Neural cell (in vitro differentiated cells): ENCODE data around the gene TAF1B. TPM values are rescaled to one million over a fixed set of nuclear protein-coding genes. Genes with fewer than 3 reads are reported as not detected.

Experiments used
- H2AFZ ChIP-seq: fragments of 200-600, 300-800 bp; sonication (generic), shearing (Covaris generic); 2 replicates; pipeline ENCODE4 v1.6.0; 2014; ENCODE audit warnings: low read depth, mild to moderate bottlenecking, antibody characterized with exemption, low read length, moderate library complexity
- H3F3A ChIP-seq: fragments of 200-600 bp; shearing (Covaris generic); 2 replicates; pipeline ENCODE4 v1.6.1; 2016; ENCODE audit warnings: mild to moderate bottlenecking, moderate library complexity, mixed read lengths, antibody characterized with exemption, low read length; ENCODE audit not compliant: insufficient read depth, poor library complexity, severe bottlenecking
- H3K27ac ChIP-seq: fragments of 200-600, 300-800 bp; sonication (generic), shearing (Covaris generic); 2 replicates; pipeline ENCODE4 v1.5.1; 2014; ENCODE audit warnings: mild to moderate bottlenecking, low read length, moderate library complexity
- H3K27me3 ChIP-seq: fragments of 300-800, 200-600 bp; sonication (generic), shearing (Covaris generic); 2 replicates; pipeline ENCODE4 v1.6.0; 2014; ENCODE audit warnings: mild to moderate bottlenecking, low read depth, low read length, moderate library complexity; ENCODE audit not compliant: insufficient read depth
- H3K36me3 ChIP-seq: fragments of 300-800, 200-600 bp; sonication (generic), shearing (Covaris generic); 2 replicates; pipeline ENCODE4 v1.5.1; 2014; ENCODE audit warnings: mild to moderate bottlenecking, antibody characterized with exemption, low read length, moderate library complexity; ENCODE audit not compliant: insufficient read depth
- H3K4me2 ChIP-seq: fragments of 300-800, 200-600 bp; sonication (generic), shearing (Covaris generic); 2 replicates; pipeline ENCODE4 v1.6.0; 2014; ENCODE audit warnings: mild to moderate bottlenecking, low read length
- H3K4me3 ChIP-seq: fragments of 300-800, 200-600 bp; sonication (generic), shearing (Covaris generic); 2 replicates; pipeline ENCODE4 v1.5.1; 2014; ENCODE audit warnings: mild to moderate bottlenecking, low read length, moderate library complexity
- H3K79me2 ChIP-seq: fragments of 200-600 bp; shearing (Covaris generic); replicated peaks from 2 replicates; pipeline ENCODE4 v1.6.0; 2014; ENCODE audit warnings: mild to moderate bottlenecking, low read length, moderate library complexity; ENCODE audit not compliant: insufficient read depth
- H3K9ac ChIP-seq: fragments of 300-800, 200-600 bp; sonication (generic), shearing (Covaris generic); 2 replicates; pipeline ENCODE4 v1.6.1; 2016; ENCODE audit warnings: mild to moderate bottlenecking, low read length, mixed read lengths
- H3K9me2 ChIP-seq: fragments of 200-600 bp; shearing (Covaris generic); 2 replicates; pipeline ENCODE4 v1.6.1; 2016; ENCODE audit warnings: mild to moderate bottlenecking, low read length, mixed read lengths; ENCODE audit not compliant: insufficient read depth
- H3K9me3 ChIP-seq: fragments of 200-600, 300-800 bp; sonication (generic), shearing (Covaris generic); 2 replicates; pipeline ENCODE4 v1.6.1; 2016; ENCODE audit warnings: mild to moderate bottlenecking, mixed run types, low read length, moderate library complexity, mixed read lengths
- H4K20me1 ChIP-seq: fragments of 200-600 bp; shearing (Covaris generic); 2 replicates; pipeline ENCODE4 v1.6.1; 2016; ENCODE audit warnings: mild to moderate bottlenecking, mixed run types; ENCODE audit not compliant: insufficient read depth
- CTCF ChIP-seq: fragments of 450-650 bp; IDR thresholded peaks from 2 replicates; pipeline ENCODE4 v1.5.1; 2014; ENCODE audit warnings: antibody characterized with exemption, mild to moderate bottlenecking, moderate library complexity; ENCODE audit not compliant: poor library complexity, severe bottlenecking
- EP300 ChIP-seq: fragments of 450-650 bp; conservative IDR thresholded peaks from 2 replicates; pipeline ENCODE4 v1.6.1; 2014; ENCODE audit warnings: antibody characterized with exemption, mild to moderate bottlenecking, moderate library complexity; ENCODE audit not compliant: poor library complexity, severe bottlenecking
- EZH2 ChIP-seq: fragments of 200-600, 300-800 bp; shearing (Covaris generic), sonication (generic); IDR thresholded peaks from 2 replicates; pipeline ENCODE4 v1.6.1; 2014; ENCODE audit warnings: antibody characterized with exemption, low read length, borderline replicate concordance, mild to moderate bottlenecking; ENCODE audit not compliant: insufficient read depth, poor library complexity, severe bottlenecking
- MXI1 ChIP-seq: fragments of 450-650 bp; conservative IDR thresholded peaks from 2 replicates; pipeline ENCODE4 v1.6.1; 2014; ENCODE audit warnings: antibody characterized with exemption, mild to moderate bottlenecking; ENCODE audit not compliant: poor library complexity, severe bottlenecking
- POLR2AphosphoS5 ChIP-seq: IDR thresholded peaks from 2 replicates; pipeline ENCODE4 v1.6.1; 2012
- RAD21 ChIP-seq: fragments of 450-650 bp; conservative IDR thresholded peaks from 2 replicates; pipeline ENCODE4 v1.6.1; 2014; ENCODE audit warnings: antibody characterized with exemption, mild to moderate bottlenecking, moderate library complexity
- REST ChIP-seq: IDR thresholded peaks from 2 replicates; pipeline ENCODE4 v1.6.1; 2012; ENCODE audit warnings: borderline replicate concordance
- SMC3 ChIP-seq: fragments of 450-650 bp; conservative IDR thresholded peaks from 2 replicates; pipeline ENCODE4 v1.6.1; 2014; ENCODE audit warnings: antibody characterized with exemption, mild to moderate bottlenecking, moderate library complexity; ENCODE audit not compliant: poor library complexity
- TAF1 ChIP-seq: IDR thresholded peaks from 2 replicates; pipeline ENCODE4 v1.6.1; 2012; ENCODE audit warnings: low read depth
- polyA plus RNA-seq: library from polyadenylated mRNA; depleted of rRNA; stranded (reverse); fragments of >200 nt; gene quantifications from 2 replicates; pipeline ENCODE4 v1.2.3, GENCODE V29; 2014

Gene TAF1B
- polyA plus RNA-seq, 1 donor from 2014 or later: 11.2 TPM

- Histone ChIP-seq H3K27ac (no peak overlapping the region), H3K9me2 (no peaks in the 10 kb centered on the region), H3K9ac (no peak overlapping the region), H2AFZ (no peak overlapping the region), H3K9me3 (no peaks in the 10 kb centered on the region), H3K4me2 (no peak overlapping the region), H3F3A (no peaks in the 10 kb centered on the region), H3K27me3 (no peaks in the 10 kb centered on the region), H3K36me3 (peaks cover 13% of the 10 kb centered on the region), H4K20me1 (no peaks in the 10 kb centered on the region), H3K79me2 (no peaks in the 10 kb centered on the region), H3K4me3 (no peak overlapping the region)
- TF ChIP-seq TAF1 (no peak), RAD21 (no peak), EZH2 (no peak), MXI1 (no peak), REST (no peak), POLR2AphosphoS5 (no peak), SMC3 (no peak), CTCF (no peak), EP300 (no peak)
Observed at GRCh38 chr2:9972621-9973479, 129.6 kb downstream of the TAF1B start.

GRCh38 chr2:9973690-9974089, 130.4 kb downstream of the TAF1B start:
- Histone ChIP-seq H3K9ac (no peak overlapping the region), H3F3A (no peaks in the 10 kb centered on the region), H3K27me3 (no peaks in the 10 kb centered on the region), H3K9me3 (no peaks in the 10 kb centered on the region), H3K79me2 (no peaks in the 10 kb centered on the region), H3K36me3 (peaks cover 13% of the 10 kb centered on the region), H3K4me2 (no peak overlapping the region), H2AFZ (no peak overlapping the region), H4K20me1 (no peaks in the 10 kb centered on the region), H3K4me3 (no peak overlapping the region), H3K9me2 (no peaks in the 10 kb centered on the region), H3K27ac (no peak overlapping the region)
- TF ChIP-seq EZH2: no peak
- no peak for TF ChIP-seq SMC3
- no peak for TF ChIP-seq TAF1
- TF ChIP-seq REST: no peak
- no peak for TF ChIP-seq CTCF
- TF ChIP-seq EP300: no peak
- TF ChIP-seq RAD21: no peak
- TF ChIP-seq POLR2AphosphoS5: no peak
- TF ChIP-seq MXI1: no peak
